ENCODE measurements around the gene TTYH1.

TTYH1 gene

DNA sequence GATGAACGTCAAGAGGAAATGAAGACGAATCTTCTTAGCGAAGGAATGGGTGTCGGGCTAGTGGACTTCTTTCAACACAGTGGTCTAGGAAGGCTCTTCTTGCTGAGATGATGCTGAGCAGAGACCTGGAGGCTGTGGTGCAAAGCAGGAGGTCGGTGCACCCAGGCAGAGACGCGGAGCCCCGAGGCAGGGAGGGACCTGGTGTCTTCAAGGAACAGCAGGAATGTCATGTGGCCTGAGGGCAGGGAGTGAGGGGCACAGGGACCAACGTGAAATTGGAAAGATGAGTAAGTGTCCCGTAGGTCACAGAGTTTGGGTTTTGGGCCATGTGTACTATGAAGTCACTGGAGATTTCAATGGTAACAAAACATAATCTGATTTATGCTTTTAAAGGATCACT is 69.2 kb downstream of the TTYH1 start:
- no peak for DNase-seq

DNA sequence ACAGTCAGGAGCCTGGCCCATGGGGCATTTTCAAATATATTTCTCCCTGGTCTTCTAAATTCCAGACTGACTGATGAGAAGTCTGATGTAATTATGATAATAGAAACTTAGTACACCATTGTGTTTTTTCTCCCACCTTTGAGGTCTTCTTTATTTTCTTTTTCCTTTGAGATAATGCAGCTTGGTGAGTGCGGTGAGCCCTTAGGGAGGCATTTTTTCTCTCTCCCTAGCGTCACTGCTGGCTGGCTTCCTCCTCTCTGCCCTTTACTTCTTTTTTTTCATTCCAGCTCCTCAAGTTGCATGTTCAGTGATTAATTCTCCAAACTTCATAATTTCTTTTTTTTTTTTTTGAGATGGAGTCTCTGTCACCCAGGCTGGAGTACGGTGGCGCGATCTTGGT is 70.6 kb downstream of the TTYH1 start:
- DNase-seq: no peak
